ENCODE data around the gene DOCK4. TPM values are rescaled to one million over a fixed set of nuclear protein-coding genes. Genes with fewer than 3 reads are reported as not detected.

Gene DOCK4
- total RNA-seq, 1 experiment from 2014 or later, result 31.4 TPM

GRCh38 chr7:111753968-111754367 is 452.2 kb downstream of the DOCK4 start:
- H3K9me3 Mint-ChIP-seq (ENCODE audit: unreplicated experiment), result no peaks in the 10 kb centered on the region
- intact Hi-C loops (cut with micrococcal nuclease), result loop anchor here (5.0 kb wide), 1 partner anchor 1143 kb away; no protein-coding TSS in a partner anchor

DNA sequence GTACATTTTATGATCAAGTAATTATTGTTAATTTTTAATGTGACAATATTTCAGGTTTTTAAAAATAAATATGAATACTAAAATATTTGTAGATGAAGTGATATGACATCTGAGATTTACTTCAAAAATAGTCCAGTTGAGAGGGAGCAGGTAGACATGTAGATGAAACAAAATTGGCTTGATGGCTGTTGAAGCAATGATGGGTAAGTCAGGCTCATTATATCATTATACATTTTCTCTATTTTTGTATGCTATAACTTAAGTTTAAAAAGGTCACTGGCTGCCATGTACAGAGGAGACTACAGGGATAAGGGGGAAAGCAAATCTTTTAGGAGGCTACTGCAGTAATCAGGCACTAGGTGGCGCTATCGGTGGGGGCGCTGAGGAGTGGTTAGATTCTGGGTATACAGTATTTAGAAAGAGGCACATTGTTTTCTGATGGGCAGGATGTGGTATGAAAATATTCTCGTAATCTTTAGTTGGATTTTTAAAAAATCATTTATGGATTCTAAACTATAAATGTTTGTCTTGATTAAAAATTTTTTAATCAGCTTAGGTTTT is 454.1 kb downstream of the DOCK4 start:
- peaks cover 6% of the 10 kb centered on the region for H3K4me1 Mint-ChIP-seq (ENCODE audit: insufficient read depth, unreplicated experiment)
- POLR2A ChIA-PET, result interaction anchor here (0.7 to 1.0 kb wide), 3 partner anchors 61 to 697 kb away, joined by 3 to 4 read pairs (median 3); no protein-coding TSS in a partner anchor
- BruUV-seq (replicated peaks), result no TSS peak

More at GRCh38 chr7:111753968-111754367, 452.2 kb downstream of the DOCK4 start:
- DNase-seq (ENCODE audit: unreplicated experiment), result no peak
- no peak overlapping the region for H3K27ac Mint-ChIP-seq (ENCODE audit: low read depth, unreplicated experiment)
- H3K4me3 Mint-ChIP-seq (ENCODE audit: unreplicated experiment), result no peak overlapping the region
- ChIA-PET CTCF (interaction anchor here (0.6 to 12.3 kb wide), 17 partner anchors 9 to 745 kb away, joined by 3 to 286 read pairs (median 8); no protein-coding TSS in a partner anchor), POLR2A (interaction anchor here (0.8 to 1.5 kb wide), 2 partner anchors 101 to 452 kb away, joined by 3 to 5 read pairs; partner anchors contain the start of gene DOCK4)
- peaks cover 6% of the 10 kb centered on the region for H3K4me1 Mint-ChIP-seq (ENCODE audit: insufficient read depth, unreplicated experiment)
- TF ChIP-seq, protein P1, sequence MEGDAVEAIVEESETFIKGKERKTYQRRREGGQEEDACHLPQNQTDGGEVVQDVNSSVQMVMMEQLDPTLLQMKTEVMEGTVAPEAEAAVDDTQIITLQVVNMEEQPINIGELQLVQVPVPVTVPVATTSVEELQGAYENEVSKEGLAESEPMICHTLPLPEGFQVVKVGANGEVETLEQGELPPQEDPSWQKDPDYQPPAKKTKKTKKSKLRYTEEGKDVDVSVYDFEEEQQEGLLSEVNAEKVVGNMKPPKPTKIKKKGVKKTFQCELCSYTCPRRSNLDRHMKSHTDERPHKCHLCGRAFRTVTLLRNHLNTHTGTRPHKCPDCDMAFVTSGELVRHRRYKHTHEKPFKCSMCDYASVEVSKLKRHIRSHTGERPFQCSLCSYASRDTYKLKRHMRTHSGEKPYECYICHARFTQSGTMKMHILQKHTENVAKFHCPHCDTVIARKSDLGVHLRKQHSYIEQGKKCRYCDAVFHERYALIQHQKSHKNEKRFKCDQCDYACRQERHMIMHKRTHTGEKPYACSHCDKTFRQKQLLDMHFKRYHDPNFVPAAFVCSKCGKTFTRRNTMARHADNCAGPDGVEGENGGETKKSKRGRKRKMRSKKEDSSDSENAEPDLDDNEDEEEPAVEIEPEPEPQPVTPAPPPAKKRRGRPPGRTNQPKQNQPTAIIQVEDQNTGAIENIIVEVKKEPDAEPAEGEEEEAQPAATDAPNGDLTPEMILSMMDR (IDR thresholded peaks at IDR 0.05; ENCODE audit: unreplicated experiment), result no peak
- no peaks in the 10 kb centered on the region for H3K27me3 Mint-ChIP-seq (ENCODE audit: insufficient read depth, unreplicated experiment)
- no TSS peak for BruUV-seq (replicated peaks)
- H3K36me3 Mint-ChIP-seq (ENCODE audit: insufficient read depth, unreplicated experiment), result peaks cover 6% of the 10 kb centered on the region

DNA sequence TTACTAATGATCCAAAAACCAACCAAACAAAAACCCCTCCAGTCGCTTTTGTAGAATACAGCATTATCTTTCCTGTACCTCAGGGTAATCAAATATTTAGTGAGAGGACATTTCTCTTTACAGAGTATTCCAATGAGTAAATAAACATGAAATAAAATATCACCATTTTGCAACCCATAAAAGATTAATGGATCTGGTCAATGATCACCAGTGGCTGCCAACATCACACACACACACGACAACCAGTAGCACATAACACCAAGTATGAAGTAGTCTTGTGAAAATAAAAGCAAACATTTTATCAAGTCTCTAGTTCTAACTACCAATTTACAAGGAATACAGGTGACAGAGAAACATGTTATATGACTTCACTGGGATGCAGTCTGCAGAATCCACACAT is 455.3 kb downstream of the DOCK4 start:
- Mint-ChIP-seq H3K27me3 (ENCODE audit: insufficient read depth, unreplicated experiment) (no peaks in the 10 kb centered on the region), H3K27ac (ENCODE audit: low read depth, unreplicated experiment) (no peak overlapping the region), H3K9me3 (ENCODE audit: unreplicated experiment) (no peaks in the 10 kb centered on the region), H3K4me1 (ENCODE audit: insufficient read depth, unreplicated experiment) (no peaks in the 10 kb centered on the region), H3K36me3 (ENCODE audit: insufficient read depth, unreplicated experiment) (no peaks in the 10 kb centered on the region), H3K4me3 (ENCODE audit: unreplicated experiment) (no peak overlapping the region)
- intact Hi-C loops (cut with micrococcal nuclease), result loop anchor here (5.0 kb wide), 1 partner anchor 1146 kb away; no protein-coding TSS in a partner anchor
- TF ChIP-seq, protein P1 (IDR thresholded peaks at IDR 0.05; ENCODE audit: unreplicated experiment), result no peak
- no TSS peak for BruUV-seq (replicated peaks)
- DNase-seq (ENCODE audit: unreplicated experiment), result no peak
- ChIA-PET CTCF (interaction anchor here (0.6 to 2.5 kb wide), 16 partner anchors 9 to 1955 kb away, joined by 3 to 17 read pairs (median 4); no protein-coding TSS in a partner anchor), POLR2A (interaction anchor here (0.6 kb wide), 1 partner anchor 667 kb away, joined by 3 read pairs; no protein-coding TSS in a partner anchor)

More for the DNA sequence above, 454.1 kb downstream of the DOCK4 start:
- Mint-ChIP-seq H3K27ac (ENCODE audit: low read depth, unreplicated experiment) (no peak overlapping the region), H3K27me3 (ENCODE audit: insufficient read depth, unreplicated experiment) (no peaks in the 10 kb centered on the region), H3K4me3 (ENCODE audit: unreplicated experiment) (no peak overlapping the region), H3K9me3 (ENCODE audit: unreplicated experiment) (no peaks in the 10 kb centered on the region), H3K36me3 (ENCODE audit: insufficient read depth, unreplicated experiment) (no peaks in the 10 kb centered on the region)
- TF ChIP-seq, protein P1 (IDR thresholded peaks at IDR 0.05; ENCODE audit: unreplicated experiment), result peak; percentile 81
- peak; percentile 75 for DNase-seq (ENCODE audit: unreplicated experiment)
- CTCF ChIA-PET, result interaction anchor here (0.6 to 12.3 kb wide), 32 partner anchors 9 to 1550 kb away, joined by 3 to 286 read pairs (median 4); no protein-coding TSS in a partner anchor
- intact Hi-C loops (cut with micrococcal nuclease), result loop anchor here (1.0 to 5.0 kb wide), 3 partner anchors 103 to 1145 kb away; no protein-coding TSS in a partner anchor

GRCh38 chr7:111750228-111750627 is 456.0 kb downstream of the DOCK4 start:
- Mint-ChIP-seq H3K9me3 (ENCODE audit: unreplicated experiment) (no peaks in the 10 kb centered on the region), H3K27ac (ENCODE audit: low read depth, unreplicated experiment) (no peak overlapping the region), H3K4me1 (ENCODE audit: insufficient read depth, unreplicated experiment) (no peaks in the 10 kb centered on the region), H3K36me3 (ENCODE audit: insufficient read depth, unreplicated experiment) (no peaks in the 10 kb centered on the region), H3K27me3 (ENCODE audit: insufficient read depth, unreplicated experiment) (no peaks in the 10 kb centered on the region), H3K4me3 (ENCODE audit: unreplicated experiment) (no peak overlapping the region)
- ChIA-PET POLR2A (no interaction called here), CTCF (interaction anchor here (1.0 to 2.5 kb wide), 7 partner anchors 9 to 745 kb away, joined by 3 to 17 read pairs (median 7); no protein-coding TSS in a partner anchor)
- TF ChIP-seq, protein P1 (IDR thresholded peaks at IDR 0.05; ENCODE audit: unreplicated experiment), result no peak
- intact Hi-C loops (cut with micrococcal nuclease), result loop anchor here (5.0 kb wide), 1 partner anchor 1147 kb away; no protein-coding TSS in a partner anchor
- no TSS peak for BruUV-seq (replicated peaks)
- DNase-seq (ENCODE audit: unreplicated experiment), result no peak

Measured in MCF 10A (cell line).